Thoracic aorta (tissue), 2 donors: ENCODE results near the gene TEX11. TPM values are rescaled to one million over a fixed set of nuclear protein-coding genes. Genes with fewer than 3 reads are reported as not detected.
"Not testable (repeated sequence)": the region's sequence is repeated elsewhere in the genome, so short reads cannot be mapped to it uniquely, and the experiment has no call there.

Source experiments
- ATAC-seq: fragments of 150-250 bp; one replicate; pipeline ENCODE4 v1.8.0; 2017; ENCODE audit warnings: low read depth; ENCODE audit not compliant: insufficient number of reproducible peaks, low FRiP score
- DNase-seq: peaks from one replicate; pipeline ENCODE4 v3.0.0-alpha.2; 2020; ENCODE audit warnings: low spot score
- H3K27ac ChIP-seq, 2 donors: fragments of 200-600 bp; sonication (generic); 1 replicate in 1 of 2; 2 replicates in 1 of 2; pipeline ENCODE4 v1.5.1; 2016; ENCODE audit warnings: mild to moderate bottlenecking in 2 of 2, moderate library complexity in 2 of 2
- H3K27me3 ChIP-seq: fragments of 200-600 bp; sonication (generic); replicated peaks from 2 replicates; pipeline ENCODE4 v1.6.0; 2016; ENCODE audit warnings: mild to moderate bottlenecking; ENCODE audit not compliant: insufficient read depth
- H3K36me3 ChIP-seq: fragments of 200-600 bp; sonication (generic); one replicate; pipeline ENCODE4 v1.5.1; 2016
- H3K4me1 ChIP-seq, 2 donors: fragments of 200-600 bp; sonication (generic); 1 replicate in 1 of 2; 2 replicates in 1 of 2; pipeline versions ENCODE4 v1.5.1 to v1.6.0; 2016; ENCODE audit warnings: low read depth in 2 of 2, mild to moderate bottlenecking in 1 of 2; ENCODE audit not compliant: control insufficient read depth in 1 of 2
- H3K4me3 ChIP-seq: fragments of 200-600 bp; sonication (generic); 2 replicates; pipeline ENCODE4 v1.5.1; 2016; ENCODE audit warnings: mild to moderate bottlenecking
- H3K9me3 ChIP-seq: fragments of 200-600 bp; sonication (generic); 2 replicates; pipeline ENCODE4 v1.5.1; 2016
- total RNA-seq, 2 donors: library from RNA; depleted of rRNA; stranded (reverse); fragments of >200 nt; gene quantifications; one replicate each; pipeline versions ENCODE4 v1.1.0 to v1.2.3, GENCODE V29; 2016
- TF ChIP-seq, protein P1 (sequence below): fragments of 200-600 bp; sonication (generic); IDR thresholded peaks from one replicate; pipeline ENCODE4 v1.5.1; 2019; ENCODE audit warnings: antibody characterized with exemption

Gene TEX11
- total RNA-seq, 2 donors from 2014 or later: not detected

GRCh38 chrX:70774223-70774622 lies 134.3 kb downstream of the TEX11 start:
- no peaks in the 10 kb centered on the region for H3K4me1 ChIP-seq
- TF ChIP-seq, protein P1, sequence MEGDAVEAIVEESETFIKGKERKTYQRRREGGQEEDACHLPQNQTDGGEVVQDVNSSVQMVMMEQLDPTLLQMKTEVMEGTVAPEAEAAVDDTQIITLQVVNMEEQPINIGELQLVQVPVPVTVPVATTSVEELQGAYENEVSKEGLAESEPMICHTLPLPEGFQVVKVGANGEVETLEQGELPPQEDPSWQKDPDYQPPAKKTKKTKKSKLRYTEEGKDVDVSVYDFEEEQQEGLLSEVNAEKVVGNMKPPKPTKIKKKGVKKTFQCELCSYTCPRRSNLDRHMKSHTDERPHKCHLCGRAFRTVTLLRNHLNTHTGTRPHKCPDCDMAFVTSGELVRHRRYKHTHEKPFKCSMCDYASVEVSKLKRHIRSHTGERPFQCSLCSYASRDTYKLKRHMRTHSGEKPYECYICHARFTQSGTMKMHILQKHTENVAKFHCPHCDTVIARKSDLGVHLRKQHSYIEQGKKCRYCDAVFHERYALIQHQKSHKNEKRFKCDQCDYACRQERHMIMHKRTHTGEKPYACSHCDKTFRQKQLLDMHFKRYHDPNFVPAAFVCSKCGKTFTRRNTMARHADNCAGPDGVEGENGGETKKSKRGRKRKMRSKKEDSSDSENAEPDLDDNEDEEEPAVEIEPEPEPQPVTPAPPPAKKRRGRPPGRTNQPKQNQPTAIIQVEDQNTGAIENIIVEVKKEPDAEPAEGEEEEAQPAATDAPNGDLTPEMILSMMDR: no peak
- H3K36me3 ChIP-seq: no peaks in the 10 kb centered on the region
- H3K27ac ChIP-seq: no peak overlapping the region
- DNase-seq (no peak), ATAC-seq (no peak)
- H3K9me3 ChIP-seq: no peaks in the 10 kb centered on the region
- H3K27me3 ChIP-seq: no peaks in the 10 kb centered on the region
- no peak overlapping the region for H3K4me3 ChIP-seq

- H3K4me3 ChIP-seq: no peak overlapping the region
- ATAC-seq (no peak), DNase-seq (no peak)
- H3K9me3 ChIP-seq: no peaks in the 10 kb centered on the region
- no peaks in the 10 kb centered on the region for H3K36me3 ChIP-seq
- no peaks in the 10 kb centered on the region for H3K4me1 ChIP-seq
- no peaks in the 10 kb centered on the region for H3K27me3 ChIP-seq
- no peak overlapping the region for H3K27ac ChIP-seq
- TF ChIP-seq, protein P1: no peak
These were observed 138.8 kb downstream of the TEX11 start for GRCh38 chrX:70769659-70770227.

- no peak overlapping the region for H3K4me3 ChIP-seq
- ATAC-seq (no peak), DNase-seq (no peak)
- no peaks in the 10 kb centered on the region for H3K9me3 ChIP-seq
- H3K36me3 ChIP-seq: no peaks in the 10 kb centered on the region
- H3K27me3 ChIP-seq: no peaks in the 10 kb centered on the region
- H3K4me1 ChIP-seq: no peaks in the 10 kb centered on the region
- H3K27ac ChIP-seq: no peak overlapping the region
- TF ChIP-seq, protein P1: no peak
These were observed 146.2 kb downstream of the TEX11 start for GRCh38 chrX:70762285-70762684.

GRCh38 chrX:70755850-70756249 lies 152.7 kb downstream of the TEX11 start:
- Histone ChIP-seq H3K4me3 (no peak overlapping the region), H3K9me3 (no peaks in the 10 kb centered on the region), H3K27ac (no peak overlapping the region), H3K36me3 (no peaks in the 10 kb centered on the region), H3K27me3 (no peaks in the 10 kb centered on the region), H3K4me1 (no peaks in the 10 kb centered on the region)
- DNase-seq (no peak), ATAC-seq (no peak)
- TF ChIP-seq, protein P1: no peak

DNA sequence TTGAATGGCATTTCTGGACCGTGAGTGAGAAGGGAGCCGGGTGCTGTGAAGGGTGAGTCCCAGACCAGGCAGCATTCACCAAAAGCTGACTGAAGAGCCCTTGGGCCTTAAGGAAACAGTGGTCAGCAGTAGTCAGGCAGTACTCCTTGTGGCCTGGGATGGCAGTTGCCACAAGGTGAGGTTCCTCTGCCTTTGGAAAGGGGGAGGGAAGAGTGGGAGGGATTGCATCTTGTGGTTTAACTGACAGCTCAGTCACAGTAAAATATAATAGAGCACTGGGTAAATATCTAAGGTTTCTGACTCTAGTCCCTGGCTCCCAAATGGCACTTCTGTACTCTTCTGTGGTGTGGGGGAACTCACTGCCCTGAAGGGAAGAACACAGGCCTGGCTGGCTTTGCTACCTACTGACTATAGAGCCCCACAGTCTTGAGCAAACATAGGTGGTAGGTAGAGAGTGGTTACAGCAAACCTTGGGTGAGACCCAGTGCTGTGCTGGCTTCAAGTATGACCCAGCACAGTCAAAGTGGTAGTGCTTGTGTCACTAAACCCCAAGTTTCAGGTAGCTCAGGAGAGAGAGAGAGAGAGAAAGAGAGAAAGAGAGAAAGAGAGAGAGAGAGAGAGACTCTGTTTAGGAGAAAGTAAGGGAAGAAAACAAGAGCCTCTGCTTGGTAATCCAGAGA lies 154.2 kb downstream of the TEX11 start:
- H3K27me3 ChIP-seq: no peaks in the 10 kb centered on the region
- no peak for ATAC-seq
- no peak overlapping the region for H3K27ac ChIP-seq
- TF ChIP-seq, protein P1: no peak
- H3K4me3 ChIP-seq: no peak overlapping the region
- no peaks in the 10 kb centered on the region for H3K4me1 ChIP-seq
- H3K36me3 ChIP-seq: no peaks in the 10 kb centered on the region
- H3K9me3 ChIP-seq: no peaks in the 10 kb centered on the region
- DNase-seq: no peak

GRCh38 chrX:70733774-70734173 lies 174.7 kb downstream of the TEX11 start:
- not testable (repeated sequence) for H3K27me3 ChIP-seq, H3K36me3 ChIP-seq, ATAC-seq, DNase-seq, H3K4me3 ChIP-seq, H3K27ac ChIP-seq, H3K9me3 ChIP-seq, H3K4me1 ChIP-seq

- H3K4me1 ChIP-seq, H3K4me3 ChIP-seq, H3K27me3 ChIP-seq, H3K9me3 ChIP-seq, DNase-seq, H3K27ac ChIP-seq, ATAC-seq, H3K36me3 ChIP-seq: not testable (repeated sequence)
These were observed 180.6 kb downstream of the TEX11 start for GRCh38 chrX:70727961-70728360.
